DMS114 treated with DMSO at 0.1 percent for 48 hours (cell line): ENCODE data around the gene ERMARD.
"Not testable (repeated sequence)": the region's sequence is repeated elsewhere in the genome, so short reads cannot be mapped to it uniquely, and the experiment has no call there.

Source experiments
- DNase-seq: peaks from one replicate; lab custom pipeline; 2025; ENCODE audit not compliant: unreplicated experiment; lab: John Stamatoyannopoulos, UW

ERMARD gene

GRCh38 chr6:169738204-169738975 lies 13.0 kb upstream of the ERMARD start:
- no peak for DNase-seq

GRCh38 chr6:169738976-169739529 lies 12.4 kb upstream of the ERMARD start:
- no peak for DNase-seq

GRCh38 chr6:169741344-169741743 lies 10.1 kb upstream of the ERMARD start:
- no peak for DNase-seq

- DNase-seq: no peak
Observed at GRCh38 chr6:169745405-169745804, 6.0 kb upstream of the ERMARD start.

GRCh38 chr6:169746556-169746955 lies 4.9 kb upstream of the ERMARD start:
- no peak for DNase-seq

GRCh38 chr6:169752074-169752623 lies 727 bp downstream of the ERMARD start:
- no peak for DNase-seq

- no peak for DNase-seq
Observed at GRCh38 chr6:169755162-169755561, 3.7 kb downstream of the ERMARD start.

- DNase-seq: no peak
Observed at GRCh38 chr6:169763308-169763707, 11.9 kb downstream of the ERMARD start.

- DNase-seq: no peak
Observed at GRCh38 chr6:169763881-169764280, 12.5 kb downstream of the ERMARD start.

- DNase-seq: not testable (repeated sequence)
Observed at GRCh38 chr6:169765789-169766188, 14.4 kb downstream of the ERMARD start.

GRCh38 chr6:169766232-169766631 lies 14.8 kb downstream of the ERMARD start:
- DNase-seq: no peak

GRCh38 chr6:169766921-169767736 lies 15.7 kb downstream of the ERMARD start:
- DNase-seq: no peak

GRCh38 chr6:169774347-169774746 lies 22.9 kb downstream of the ERMARD start:
- no peak for DNase-seq

- DNase-seq: no peak
Observed at GRCh38 chr6:169775321-169775720, 23.9 kb downstream of the ERMARD start.

- no peak for DNase-seq
Observed at GRCh38 chr6:169776379-169776778, 25.0 kb downstream of the ERMARD start.

- no peak for DNase-seq
Observed at GRCh38 chr6:169777896-169778295, 26.5 kb downstream of the ERMARD start.

- no peak for DNase-seq
Observed at GRCh38 chr6:169778646-169779045, 27.2 kb downstream of the ERMARD start.

- DNase-seq: no peak
Observed at GRCh38 chr6:169779092-169779815, 27.8 kb downstream of the ERMARD start.

- DNase-seq: no peak
Observed at GRCh38 chr6:169779896-169780295, 28.5 kb downstream of the ERMARD start.

GRCh38 chr6:169780571-169781091 lies 29.2 kb downstream of the ERMARD start:
- no peak for DNase-seq

- DNase-seq: no peak
Observed at GRCh38 chr6:169782966-169783365, 31.5 kb downstream of the ERMARD start.
